Brain microvascular endothelial cell (primary cell): ENCODE measurements around the gene GUCA1C.

Experiments
- DNase-seq: peaks from one replicate; pipeline ENCODE4 v3.0.0-alpha.2; 2020
- H3K27ac ChIP-seq: fragments of 250-450 bp; sonication (Bioruptor Pico); 2 replicates; pipeline ENCODE4 v1.5.1; 2020; ENCODE audit warnings: mild to moderate bottlenecking, moderate library complexity
- H3K27me3 ChIP-seq: fragments of 250-450 bp; sonication (Bioruptor Pico); replicated peaks from 2 replicates; pipeline ENCODE4 v1.5.1; 2020; ENCODE audit warnings: mild to moderate bottlenecking
- H3K36me3 ChIP-seq: fragments of 250-450 bp; sonication (Bioruptor Pico); replicated peaks from 2 replicates; pipeline ENCODE4 v1.5.1; 2020; ENCODE audit warnings: mild to moderate bottlenecking
- H3K4me3 ChIP-seq: 2 replicates; pipeline ENCODE4 v1.5.1; 2011; ENCODE audit warnings: low read depth, mild to moderate bottlenecking, control low read depth, low read length, moderate library complexity
- CTCF ChIP-seq: IDR thresholded peaks from 2 replicates; pipeline ENCODE4 v1.5.1; 2011; ENCODE audit warnings: low read depth, mild to moderate bottlenecking, moderate library complexity, low read length, control low read depth, inconsistent platforms; ENCODE audit errors: missing control alignments
- in situ Hi-C: cut with HindIII; loops from 2 replicates; pipeline ENCODE4 v1.10.0; 2017; ENCODE audit warnings: low sequenced_read_pairs, low pct_ligation_motif_present

Gene GUCA1C

GRCh38 chr3:108953700-108954099 lies at the start of gene GUCA1C:
GUCA1C (minus strand) TSS chr3:108953879; CDS start chr3:108953762, 117 bp downstream.
- in situ Hi-C loops, result no loop called here
- no peak within 1 kb of the TSS for H3K4me3 ChIP-seq
- H3K36me3 ChIP-seq, result no peaks in the 10 kb centered on the region
- DNase-seq, result no peak
- TF ChIP-seq CTCF, result no peak
- H3K27me3 ChIP-seq, result no peaks in the 10 kb centered on the region
- H3K27ac ChIP-seq, result no peak within 1 kb of the TSS

GRCh38 chr3:108998436-108998835 lies 44.8 kb upstream of the GUCA1C start:
- no peak for TF ChIP-seq CTCF

GRCh38 chr3:108985844-108986243 lies 32.2 kb upstream of the GUCA1C start:
- DNase-seq, result no peak

More at GRCh38 chr3:108998436-108998835, 44.8 kb upstream of the GUCA1C start:
- no peak overlapping the region for H3K27ac ChIP-seq
- H3K36me3 ChIP-seq, result no peaks in the 10 kb centered on the region
- no peaks in the 10 kb centered on the region for H3K27me3 ChIP-seq
- H3K4me3 ChIP-seq, result no peak overlapping the region
- DNase-seq, result no peak
- in situ Hi-C loops, result no loop called here

GRCh38 chr3:108983051-108983450 lies 29.4 kb upstream of the GUCA1C start:
- Histone ChIP-seq H3K4me3 (no peak overlapping the region), H3K27me3 (no peaks in the 10 kb centered on the region), H3K27ac (no peak overlapping the region), H3K36me3 (no peaks in the 10 kb centered on the region)
- no peak for DNase-seq
- in situ Hi-C loops, result no loop called here
- TF ChIP-seq CTCF, result no peak

More at GRCh38 chr3:108985844-108986243, 32.2 kb upstream of the GUCA1C start:
- Histone ChIP-seq H3K4me3 (no peak overlapping the region), H3K27me3 (no peaks in the 10 kb centered on the region), H3K36me3 (no peaks in the 10 kb centered on the region), H3K27ac (no peak overlapping the region)
- no peak for TF ChIP-seq CTCF
- in situ Hi-C loops, result no loop called here

- no peak for TF ChIP-seq CTCF
- H3K27ac ChIP-seq, result no peak overlapping the region
- H3K36me3 ChIP-seq, result no peaks in the 10 kb centered on the region
- no peak for DNase-seq
- no peaks in the 10 kb centered on the region for H3K27me3 ChIP-seq
- in situ Hi-C loops, result no loop called here
- no peak overlapping the region for H3K4me3 ChIP-seq
These were observed 22.4 kb upstream of the GUCA1C start for GRCh38 chr3:108976058-108976457.

- no peak overlapping the region for H3K27ac ChIP-seq
- in situ Hi-C loops, result no loop called here
- TF ChIP-seq CTCF, result no peak
- no peaks in the 10 kb centered on the region for H3K36me3 ChIP-seq
- no peak for DNase-seq
- H3K27me3 ChIP-seq, result no peaks in the 10 kb centered on the region
- no peak overlapping the region for H3K4me3 ChIP-seq
These were observed 19.3 kb upstream of the GUCA1C start for GRCh38 chr3:108973019-108973418.
